Esophagus squamous epithelium (tissue), 5 donors: ENCODE data around the gene GPHN. TPM values are rescaled to one million over a fixed set of nuclear protein-coding genes. Genes with fewer than 3 reads are reported as not detected.

Experiments used
- DNase-seq: peaks from one replicate; lab custom pipeline; 2025; lab: John Stamatoyannopoulos, UW
- H3K27ac ChIP-seq, 4 donors: fragments of 200-600 bp; sonication (generic); one replicate each; pipeline ENCODE4 v1.5.1; 2016 to 2019; ENCODE audit warnings: mild to moderate bottlenecking in 1 of 4
- H3K27me3 ChIP-seq, 4 donors: fragments of 200-600 bp; sonication (generic); 1 replicate in 3 of 4; 2 replicates in 1 of 4; pipeline versions ENCODE4 v1.5.1 to v1.6.0; 2017 to 2021; ENCODE audit warnings: antibody characterized with exemption in 1 of 4
- H3K36me3 ChIP-seq, 3 donors: fragments of 200-600 bp; sonication (generic); one replicate each; pipeline ENCODE4 v1.5.1; 2016 to 2019
- H3K4me1 ChIP-seq, 3 donors: fragments of 200-600 bp; sonication (generic); one replicate each; pipeline ENCODE4 v1.5.1; 2017 to 2019
- H3K4me3 ChIP-seq, 4 donors: fragments of 200-600 bp; sonication (generic); 1 replicate in 3 of 4; 2 replicates in 1 of 4; pipeline ENCODE4 v1.5.1; 2016 to 2019; ENCODE audit warnings: mild to moderate bottlenecking in 2 of 4, moderate library complexity in 1 of 4
- H3K9me3 ChIP-seq, 3 donors: fragments of 200-600 bp; sonication (generic); one replicate each; pipeline ENCODE4 v1.5.1; 2016 to 2019
- POLR2A ChIP-seq, 4 donors: fragments of 450-650 bp; IDR thresholded peaks; one replicate each; pipeline ENCODE4 v1.6.1; 2017; ENCODE audit warnings: antibody characterized with exemption in 4 of 4, mild to moderate bottlenecking in 4 of 4, moderate library complexity in 3 of 4
- WGBS, 2 donors: methylation state at CpG; one replicate each; pipeline ENCODE4 v1.1.5; 2018; 5-methylcytosine and 5-hydroxymethylcytosine counted together
- intact Hi-C: fragments of 100-400 bp; cut with DNase I; formaldehyde crosslinking; loops from one replicate; pipeline ENCODE4 v1.15.0; 2022
- total RNA-seq, 4 donors: library from RNA; depleted of rRNA; stranded (reverse); fragments of >200 nt; gene quantifications; one replicate each; pipeline ENCODE4 v1.1.0, GENCODE V29; 2016
- TF ChIP-seq, protein P1 (sequence below), 6 experiments: fragments of 450-650 bp in 4 of 6; fragments of 200-600 bp in 2 of 6; sonication (generic) in 2 of 6; IDR thresholded peaks; one replicate each; pipeline ENCODE4 v1.5.1; 2016 to 2019; ENCODE audit warnings: antibody characterized with exemption in 6 of 6, mild to moderate bottlenecking in 4 of 6, moderate library complexity in 4 of 6
- donor health status: DM: yes; HTN: yes; CAD: no.

The GPHN gene
- total RNA-seq, 4 donors from 2014 or later = 8.3 to 28.4 (median 12.8) TPM

DNA sequence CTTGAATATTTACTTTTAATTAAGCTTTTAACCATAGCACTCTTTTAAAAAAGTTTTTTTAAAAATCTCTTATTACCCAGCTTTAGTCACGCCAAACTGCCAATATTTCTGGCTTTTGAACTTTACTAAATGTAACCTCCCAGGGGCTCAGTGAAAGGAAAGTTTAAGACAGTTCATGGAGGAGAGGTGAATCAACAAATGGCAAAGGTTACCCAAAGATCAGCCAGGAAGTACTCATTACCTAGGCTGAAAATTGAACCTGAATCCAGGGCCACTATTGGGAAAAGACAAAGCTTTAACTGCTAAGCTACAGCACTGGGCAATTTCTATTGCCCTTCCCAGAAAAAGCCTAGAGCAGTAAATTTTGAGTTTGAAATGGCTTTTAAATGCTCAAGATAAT lies 282.2 kb downstream of the GPHN start:
- WGBS, 2 donors = 83 to 86% methylated on average over 1 of the region's 1 CpG

DNA sequence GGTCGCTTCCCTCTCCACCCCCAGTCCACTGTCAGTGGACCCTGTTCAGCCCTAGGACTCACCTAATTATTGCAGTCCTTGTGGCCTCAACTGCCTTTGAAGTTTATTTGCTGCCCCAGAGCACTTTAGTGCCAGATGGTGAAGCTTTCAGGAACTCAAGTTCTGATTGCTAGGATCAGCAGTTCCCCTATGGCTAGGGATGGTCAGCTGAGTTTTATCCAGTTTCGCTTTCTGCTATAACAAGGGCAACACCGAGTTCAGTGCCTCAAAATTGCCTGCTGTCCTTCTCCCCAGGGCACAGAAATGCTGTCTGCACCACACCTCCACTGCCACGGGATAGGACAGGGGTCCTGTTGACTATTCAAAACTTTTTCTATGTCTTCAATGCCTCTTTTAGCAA lies 295.0 kb downstream of the GPHN start:
- intact Hi-C loops = no loop called here
- Histone ChIP-seq H3K4me1 (no peaks in the 10 kb centered on the region), H3K27me3 (no peaks in the 10 kb centered on the region), H3K27ac (no peak overlapping the region), H3K9me3 (peaks cover 0 to 11% (median 0%) of the 10 kb centered on the region in 3 donors), H3K36me3 (no peaks in the 10 kb centered on the region), H3K4me3 (no peak overlapping the region)
- no peak for TF ChIP-seq POLR2A (IDR thresholded peaks at IDR 0.05)
- TF ChIP-seq, protein P1, sequence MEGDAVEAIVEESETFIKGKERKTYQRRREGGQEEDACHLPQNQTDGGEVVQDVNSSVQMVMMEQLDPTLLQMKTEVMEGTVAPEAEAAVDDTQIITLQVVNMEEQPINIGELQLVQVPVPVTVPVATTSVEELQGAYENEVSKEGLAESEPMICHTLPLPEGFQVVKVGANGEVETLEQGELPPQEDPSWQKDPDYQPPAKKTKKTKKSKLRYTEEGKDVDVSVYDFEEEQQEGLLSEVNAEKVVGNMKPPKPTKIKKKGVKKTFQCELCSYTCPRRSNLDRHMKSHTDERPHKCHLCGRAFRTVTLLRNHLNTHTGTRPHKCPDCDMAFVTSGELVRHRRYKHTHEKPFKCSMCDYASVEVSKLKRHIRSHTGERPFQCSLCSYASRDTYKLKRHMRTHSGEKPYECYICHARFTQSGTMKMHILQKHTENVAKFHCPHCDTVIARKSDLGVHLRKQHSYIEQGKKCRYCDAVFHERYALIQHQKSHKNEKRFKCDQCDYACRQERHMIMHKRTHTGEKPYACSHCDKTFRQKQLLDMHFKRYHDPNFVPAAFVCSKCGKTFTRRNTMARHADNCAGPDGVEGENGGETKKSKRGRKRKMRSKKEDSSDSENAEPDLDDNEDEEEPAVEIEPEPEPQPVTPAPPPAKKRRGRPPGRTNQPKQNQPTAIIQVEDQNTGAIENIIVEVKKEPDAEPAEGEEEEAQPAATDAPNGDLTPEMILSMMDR (IDR thresholded peaks at IDR 0.05) = no peak
- WGBS, 2 donors = 95 to 100% methylated on average over 4 of the region's 4 CpGs
- no peak for DNase-seq

More for the DNA sequence above, 282.2 kb downstream of the GPHN start:
- no peak overlapping the region for H3K4me3 ChIP-seq
- no peaks in the 10 kb centered on the region for H3K36me3 ChIP-seq
- no peak for TF ChIP-seq POLR2A (IDR thresholded peaks at IDR 0.05)
- TF ChIP-seq, protein P1 (IDR thresholded peaks at IDR 0.05) = no peak
- no peaks in the 10 kb centered on the region for H3K4me1 ChIP-seq
- no peaks in the 10 kb centered on the region for H3K27me3 ChIP-seq
- intact Hi-C loops = no loop called here
- H3K27ac ChIP-seq = no peak overlapping the region
- H3K9me3 ChIP-seq = peaks cover 0 to 30% (median 11%) of the 10 kb centered on the region in 3 donors
- no peak for DNase-seq

DNA sequence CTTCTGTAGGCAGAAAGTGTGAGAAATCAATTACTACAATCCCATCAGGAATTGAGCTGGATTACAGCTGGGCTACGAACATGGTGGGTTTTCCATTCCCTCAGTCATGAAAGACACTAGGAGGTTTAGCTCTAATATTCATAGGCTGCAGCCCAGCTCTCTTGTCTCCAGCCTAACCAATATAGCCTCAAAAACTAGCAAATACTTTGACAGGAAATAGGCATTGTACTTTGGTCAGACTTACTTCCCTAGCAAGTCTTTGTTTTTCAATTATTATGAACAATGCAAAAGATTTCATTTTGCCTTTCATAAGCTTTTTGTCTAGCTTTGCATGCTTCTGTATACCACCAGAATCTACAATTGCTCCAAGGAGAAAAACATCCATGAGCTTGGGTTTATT lies 296.2 kb downstream of the GPHN start:
- TF ChIP-seq, protein P1 (IDR thresholded peaks at IDR 0.05) = no peak
- no peak for TF ChIP-seq POLR2A (IDR thresholded peaks at IDR 0.05)
- H3K4me3 ChIP-seq = no peak overlapping the region
- no peak overlapping the region for H3K27ac ChIP-seq
- H3K9me3 ChIP-seq = peaks cover 0 to 11% (median 0%) of the 10 kb centered on the region in 3 donors
- intact Hi-C loops = no loop called here
- no peak for DNase-seq
- WGBS, 2 donors = 72 to 80% methylated on average over 1 of the region's 1 CpG
- H3K36me3 ChIP-seq = no peaks in the 10 kb centered on the region
- no peaks in the 10 kb centered on the region for H3K27me3 ChIP-seq
- H3K4me1 ChIP-seq = no peaks in the 10 kb centered on the region

GRCh38 chr14:66813636-66814035 lies 305.7 kb downstream of the GPHN start:
- no peak for TF ChIP-seq POLR2A (IDR thresholded peaks at IDR 0.05)
- TF ChIP-seq, protein P1 (IDR thresholded peaks at IDR 0.05) = no peak
- H3K4me3 ChIP-seq = no peak overlapping the region

GRCh38 chr14:66815687-66816086 lies 307.7 kb downstream of the GPHN start:
- no peak for DNase-seq

More at GRCh38 chr14:66813636-66814035, 305.7 kb downstream of the GPHN start:
- intact Hi-C loops = no loop called here
- no peaks in the 10 kb centered on the region for H3K4me1 ChIP-seq
- no peak overlapping the region for H3K27ac ChIP-seq
- no peak for DNase-seq
- peaks cover 0 to 31% (median 6%) of the 10 kb centered on the region in 3 donors for H3K36me3 ChIP-seq
- peaks cover 0 to 24% (median 16%) of the 10 kb centered on the region in 3 donors for H3K9me3 ChIP-seq
- H3K27me3 ChIP-seq = no peaks in the 10 kb centered on the region
- 94 to 97% methylated on average over 5 to 6 of the region's 6 CpGs for WGBS, 2 donors

More at GRCh38 chr14:66815687-66816086, 307.7 kb downstream of the GPHN start:
- WGBS, 2 donors = 95 to 98% methylated on average over 2 of the region's 2 CpGs
- Histone ChIP-seq H3K27me3 (no peaks in the 10 kb centered on the region), H3K9me3 (peaks cover 0 to 24% (median 16%) of the 10 kb centered on the region in 3 donors), H3K4me3 (no peak overlapping the region), H3K27ac (no peak overlapping the region), H3K36me3 (peaks cover 0 to 31% (median 6%) of the 10 kb centered on the region in 3 donors), H3K4me1 (no peaks in the 10 kb centered on the region)
- intact Hi-C loops = no loop called here
- TF ChIP-seq, protein P1 (IDR thresholded peaks at IDR 0.05) = no peak
- TF ChIP-seq POLR2A (IDR thresholded peaks at IDR 0.05) = no peak
